K562 (cell line): Measurements from ENCODE around the gene MRPL58. TPM values are rescaled to one million over a fixed set of nuclear protein-coding genes. Genes with fewer than 3 reads are reported as not detected.

Source experiments
- CBX2 ChIP-seq: fragments of 200-600 bp; sonication (generic); IDR thresholded peaks from one replicate; pipeline ENCODE4 v1.6.1; 2012; ENCODE audit warnings: mild to moderate bottlenecking, low read length, inconsistent platforms; ENCODE audit not compliant: insufficient read depth, poor library complexity, severe bottlenecking
- CBX8 ChIP-seq: fragments of 200-600 bp; sonication (generic); IDR thresholded peaks from 2 replicates; pipeline ENCODE4 v1.6.1; 2012; ENCODE audit warnings: borderline replicate concordance, mixed run types, low read depth, mild to moderate bottlenecking, moderate library complexity, mixed read lengths, low read length, control low read depth, inconsistent platforms; ENCODE audit not compliant: poor library complexity, severe bottlenecking; ENCODE audit errors: extremely low read depth
- IRF2 ChIP-seq: sonication (generic); formaldehyde crosslinking; IDR thresholded peaks from 2 replicates; pipeline ENCODE4 v1.8.1; 2022; ENCODE audit warnings: mild to moderate bottlenecking, missing genetic modification reagents
- L3MBTL2 ChIP-seq: fragments of 450-650 bp; IDR thresholded peaks from 2 replicates; pipeline ENCODE4 v1.6.1; 2016; ENCODE audit warnings: mild to moderate bottlenecking, moderate library complexity
- POLR2G ChIP-seq: fragments of 200-400 bp; formaldehyde crosslinking; IDR thresholded peaks from 2 replicates; pipeline ENCODE4 v1.6.1; 2017; ENCODE audit warnings: low read depth, mild to moderate bottlenecking, antibody characterized with exemption, low read length, moderate library complexity
- SMAD2 ChIP-seq: fragments of 150-350 bp; IDR thresholded peaks from 2 replicates; pipeline ENCODE4 v1.6.1; 2014; ENCODE audit warnings: low read depth, mild to moderate bottlenecking, low read length
- SNIP1 ChIP-seq: fragments of 450-650 bp; IDR thresholded peaks from 2 replicates; pipeline ENCODE4 v1.7.1; 2017; ENCODE audit warnings: low read depth, mild to moderate bottlenecking
- SRSF1 ChIP-seq: fragments of 200-400 bp; formaldehyde crosslinking; IDR thresholded peaks from 2 replicates; pipeline ENCODE4 v1.6.1; 2017; ENCODE audit warnings: mild to moderate bottlenecking, low read depth, low read length, moderate library complexity
- TCF7L2 ChIP-seq: fragments of 150-350 bp; IDR thresholded peaks from 2 replicates; pipeline ENCODE4 v1.6.1; 2016; ENCODE audit warnings: low read depth, mild to moderate bottlenecking, low read length, moderate library complexity
- ZBED1 ChIP-seq: IDR thresholded peaks from 2 replicates; pipeline ENCODE4 v1.6.1; 2014
- ZNF217 ChIP-seq: sonication (generic); formaldehyde crosslinking; IDR thresholded peaks from 2 replicates; pipeline ENCODE4 v1.8.0; 2022; ENCODE audit warnings: mild to moderate bottlenecking, missing genetic modification reagents
- ZNF311 ChIP-seq: fragments of 250-450 bp; sonication (Bioruptor Pico); IDR thresholded peaks from 2 replicates; pipeline ENCODE4 v1.4.0; 2020; ENCODE audit warnings: mild to moderate bottlenecking, moderate library complexity
- ZSCAN32 ChIP-seq: fragments of 450-650 bp; formaldehyde crosslinking; IDR thresholded peaks from 2 replicates; pipeline ENCODE4 v1.4.0; 2020; ENCODE audit warnings: mild to moderate bottlenecking, moderate library complexity
- polyA plus RNA-seq, 8 experiments: library from polyadenylated mRNA; depleted of rRNA in 4 of 8; stranded (reverse) in 5 of 8; unstranded in 3 of 8; fragments of >200 nt; fragmentation: Nextera tagmentation in 2 of 8; fragmentation: Illumina TruSeq in 1 of 8; extraction: Ambion mirVana in 2 of 8; extraction: Trizol in 1 of 8; gene quantifications; 2 replicates each; pipeline versions ENCODE4 v1.2.1 to v1.2.3, GENCODE V29; 2011 to 2014; ENCODE audit warnings: inconsistent platforms in 1 of 8, missing spikeins in 1 of 8
- total RNA-seq, 7 experiments: library from RNA; depleted of rRNA in 6 of 7; stranded (reverse); fragments of >200 nt in 6 of 7; fragmentation: Illumina TruSeq in 2 of 7; extraction: Trizol in 2 of 7; gene quantifications; 2 replicates each; pipeline versions ENCODE4 v1.2.1 to v1.2.3, GENCODE V29; 2011 to 2021; ENCODE audit warnings: low replicate concordance in 1 of 7
- TF ChIP-seq, protein P1 (sequence below), 3 experiments: IDR thresholded peaks in 2 of 3; conservative IDR thresholded peaks in 1 of 3; 2 replicates each; pipeline ENCODE4 v1.5.1; 2011 to 2012; ENCODE audit warnings: low read length in 3 of 3, mild to moderate bottlenecking in 3 of 3, control low read depth in 2 of 3, improper control_type of control experiment in 1 of 3, inconsistent platforms in 1 of 3, low read depth in 1 of 3, mixed read lengths in 1 of 3, moderate library complexity in 1 of 3; ENCODE audit not compliant: insufficient read depth in 2 of 3
- TF ChIP-seq, protein P2 (sequence below): sonication (generic); IDR thresholded peaks from 2 replicates; pipeline ENCODE4 v1.6.1; 2016
- TF ChIP-seq, protein P3 (sequence below): fragments of 450-650 bp; formaldehyde crosslinking; IDR thresholded peaks from 2 replicates; pipeline ENCODE4 v1.4.0; 2022; ENCODE audit warnings: mild to moderate bottlenecking, moderate library complexity
- TF ChIP-seq, protein P4 (sequence below), 2 experiments: fragments of 150-350 bp in 1 of 2; IDR thresholded peaks; 2 replicates each; pipeline ENCODE4 v1.6.1; 2012 to 2016; ENCODE audit warnings: low read depth in 2 of 2, low read length in 2 of 2, mild to moderate bottlenecking in 1 of 2, moderate library complexity in 1 of 2

Gene MRPL58
- total and polyA plus RNA-seq, 9 of the 15 experiments (the other 6 are each of a cell fraction or from before 2014, with no cell fraction given): 30.8 to 107 (median 72.4) TPM

DNA sequence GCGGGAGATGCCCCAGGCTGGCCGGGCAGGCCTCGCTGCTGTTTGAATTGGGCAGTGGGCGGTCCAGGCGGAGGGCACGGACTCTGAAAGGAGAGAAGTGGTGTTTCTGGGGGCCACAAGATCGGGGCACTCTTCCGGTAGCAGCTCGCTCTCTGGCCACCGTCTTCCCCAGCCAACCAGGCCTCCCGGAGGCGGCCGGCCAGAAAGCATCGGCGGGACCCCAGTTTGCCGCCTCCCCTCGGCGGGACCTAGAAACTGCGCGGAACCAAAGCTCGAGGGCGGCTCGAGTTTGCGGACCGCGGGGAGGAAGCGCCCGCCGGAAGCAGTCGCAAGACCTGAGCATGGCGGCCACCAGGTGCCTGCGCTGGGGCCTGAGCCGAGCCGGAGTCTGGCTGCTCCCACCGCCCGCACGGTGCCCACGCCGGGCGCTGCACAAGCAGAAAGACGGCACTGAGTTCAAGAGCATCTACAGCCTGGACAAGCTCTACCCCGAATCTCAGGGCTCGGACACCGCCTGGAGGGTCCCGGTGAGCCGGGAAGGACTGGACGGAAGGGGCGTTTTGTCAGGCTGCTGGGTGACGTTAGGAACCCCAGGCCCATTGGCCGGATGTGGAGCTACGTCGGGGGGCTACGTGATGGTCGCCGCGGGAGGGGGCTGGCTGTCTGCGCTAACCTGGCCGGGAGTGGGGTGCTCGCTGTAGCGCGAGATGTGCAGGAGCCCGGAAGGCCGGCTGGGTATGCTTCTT lies at the start of gene MRPL58 (continued):
- TF ChIP-seq, protein P1, sequence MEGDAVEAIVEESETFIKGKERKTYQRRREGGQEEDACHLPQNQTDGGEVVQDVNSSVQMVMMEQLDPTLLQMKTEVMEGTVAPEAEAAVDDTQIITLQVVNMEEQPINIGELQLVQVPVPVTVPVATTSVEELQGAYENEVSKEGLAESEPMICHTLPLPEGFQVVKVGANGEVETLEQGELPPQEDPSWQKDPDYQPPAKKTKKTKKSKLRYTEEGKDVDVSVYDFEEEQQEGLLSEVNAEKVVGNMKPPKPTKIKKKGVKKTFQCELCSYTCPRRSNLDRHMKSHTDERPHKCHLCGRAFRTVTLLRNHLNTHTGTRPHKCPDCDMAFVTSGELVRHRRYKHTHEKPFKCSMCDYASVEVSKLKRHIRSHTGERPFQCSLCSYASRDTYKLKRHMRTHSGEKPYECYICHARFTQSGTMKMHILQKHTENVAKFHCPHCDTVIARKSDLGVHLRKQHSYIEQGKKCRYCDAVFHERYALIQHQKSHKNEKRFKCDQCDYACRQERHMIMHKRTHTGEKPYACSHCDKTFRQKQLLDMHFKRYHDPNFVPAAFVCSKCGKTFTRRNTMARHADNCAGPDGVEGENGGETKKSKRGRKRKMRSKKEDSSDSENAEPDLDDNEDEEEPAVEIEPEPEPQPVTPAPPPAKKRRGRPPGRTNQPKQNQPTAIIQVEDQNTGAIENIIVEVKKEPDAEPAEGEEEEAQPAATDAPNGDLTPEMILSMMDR (IDR thresholded peaks at IDR 0.05 in 2 of 3, conservative IDR thresholded peaks at IDR 0.05 in 1 of 3; ENCODE audit: insufficient read depth in 2 of 3, low read depth in 1 of 3, low read length in 3 of 3): peak; percentile 42 to 79 (median 51); a peak in 5 of 6 replicates
- TF ChIP-seq TCF7L2 (no peak), SMAD2 (no peak), SRSF1 (peak; percentile 71; the same call in 1 of the 2 replicates), L3MBTL2 (peak; percentile 61; the same call in 1 of the 2 replicates), SNIP1 (no peak), IRF2 (CRISPR knock-in tag) (no peak), CBX8 (no peak), ZBED1 (peak; percentile 35; the same call in 1 of the 2 replicates), ZNF311 (CRISPR knock-in tag) (no peak; the same call in 1 of the 2 replicates), ZNF217 (no peak), ZSCAN32 (no peak), POLR2G (peak; percentile 98), CBX2 (no peak)
- TF ChIP-seq, protein P2, sequence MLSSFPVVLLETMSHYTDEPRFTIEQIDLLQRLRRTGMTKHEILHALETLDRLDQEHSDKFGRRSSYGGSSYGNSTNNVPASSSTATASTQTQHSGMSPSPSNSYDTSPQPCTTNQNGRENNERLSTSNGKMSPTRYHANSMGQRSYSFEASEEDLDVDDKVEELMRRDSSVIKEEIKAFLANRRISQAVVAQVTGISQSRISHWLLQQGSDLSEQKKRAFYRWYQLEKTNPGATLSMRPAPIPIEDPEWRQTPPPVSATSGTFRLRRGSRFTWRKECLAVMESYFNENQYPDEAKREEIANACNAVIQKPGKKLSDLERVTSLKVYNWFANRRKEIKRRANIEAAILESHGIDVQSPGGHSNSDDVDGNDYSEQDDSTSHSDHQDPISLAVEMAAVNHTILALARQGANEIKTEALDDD: no peak
- TF ChIP-seq, protein P3, sequence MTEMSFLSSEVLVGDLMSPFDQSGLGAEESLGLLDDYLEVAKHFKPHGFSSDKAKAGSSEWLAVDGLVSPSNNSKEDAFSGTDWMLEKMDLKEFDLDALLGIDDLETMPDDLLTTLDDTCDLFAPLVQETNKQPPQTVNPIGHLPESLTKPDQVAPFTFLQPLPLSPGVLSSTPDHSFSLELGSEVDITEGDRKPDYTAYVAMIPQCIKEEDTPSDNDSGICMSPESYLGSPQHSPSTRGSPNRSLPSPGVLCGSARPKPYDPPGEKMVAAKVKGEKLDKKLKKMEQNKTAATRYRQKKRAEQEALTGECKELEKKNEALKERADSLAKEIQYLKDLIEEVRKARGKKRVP (CRISPR knock-in tag): 0 out of 2 replicates have a peak, but pooled peaks have one; percentile 37
- TF ChIP-seq, protein P4, sequence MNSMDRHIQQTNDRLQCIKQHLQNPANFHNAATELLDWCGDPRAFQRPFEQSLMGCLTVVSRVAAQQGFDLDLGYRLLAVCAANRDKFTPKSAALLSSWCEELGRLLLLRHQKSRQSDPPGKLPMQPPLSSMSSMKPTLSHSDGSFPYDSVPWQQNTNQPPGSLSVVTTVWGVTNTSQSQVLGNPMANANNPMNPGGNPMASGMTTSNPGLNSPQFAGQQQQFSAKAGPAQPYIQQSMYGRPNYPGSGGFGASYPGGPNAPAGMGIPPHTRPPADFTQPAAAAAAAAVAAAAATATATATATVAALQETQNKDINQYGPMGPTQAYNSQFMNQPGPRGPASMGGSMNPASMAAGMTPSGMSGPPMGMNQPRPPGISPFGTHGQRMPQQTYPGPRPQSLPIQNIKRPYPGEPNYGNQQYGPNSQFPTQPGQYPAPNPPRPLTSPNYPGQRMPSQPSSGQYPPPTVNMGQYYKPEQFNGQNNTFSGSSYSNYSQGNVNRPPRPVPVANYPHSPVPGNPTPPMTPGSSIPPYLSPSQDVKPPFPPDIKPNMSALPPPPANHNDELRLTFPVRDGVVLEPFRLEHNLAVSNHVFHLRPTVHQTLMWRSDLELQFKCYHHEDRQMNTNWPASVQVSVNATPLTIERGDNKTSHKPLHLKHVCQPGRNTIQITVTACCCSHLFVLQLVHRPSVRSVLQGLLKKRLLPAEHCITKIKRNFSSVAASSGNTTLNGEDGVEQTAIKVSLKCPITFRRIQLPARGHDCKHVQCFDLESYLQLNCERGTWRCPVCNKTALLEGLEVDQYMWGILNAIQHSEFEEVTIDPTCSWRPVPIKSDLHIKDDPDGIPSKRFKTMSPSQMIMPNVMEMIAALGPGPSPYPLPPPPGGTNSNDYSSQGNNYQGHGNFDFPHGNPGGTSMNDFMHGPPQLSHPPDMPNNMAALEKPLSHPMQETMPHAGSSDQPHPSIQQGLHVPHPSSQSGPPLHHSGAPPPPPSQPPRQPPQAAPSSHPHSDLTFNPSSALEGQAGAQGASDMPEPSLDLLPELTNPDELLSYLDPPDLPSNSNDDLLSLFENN (IDR thresholded peaks at IDR 0.05; ENCODE audit: low read depth in 2 of 2, low read length in 2 of 2): peak in 1 of 2 experiments; percentile 72; a peak in 1 of 4 replicates
